SU-DHL-6 (cell line): Measurements from ENCODE around the gene TNS1.

Source experiments
- H2AFZ ChIP-seq: fragments of 200-600 bp; sonication (generic); 2 replicates; pipeline ENCODE4 v1.6.1; 2014; ENCODE audit warnings: low read depth, mild to moderate bottlenecking, moderate library complexity, mixed read lengths, antibody characterized with exemption, low read length; ENCODE audit not compliant: severe bottlenecking
- H3F3A ChIP-seq: fragments of 200-600 bp; shearing (Covaris generic); 2 replicates; pipeline ENCODE4 v1.6.0; 2016; ENCODE audit warnings: antibody characterized with exemption, mild to moderate bottlenecking; ENCODE audit not compliant: insufficient read depth
- H3K27ac ChIP-seq: fragments of 200-600 bp; sonication (generic); 2 replicates; pipeline ENCODE4 v1.5.1; 2016; ENCODE audit warnings: low read depth, mild to moderate bottlenecking, low read length, moderate library complexity, mixed read lengths
- H3K27me3 ChIP-seq: fragments of 200-600 bp; sonication (generic), shearing (Covaris generic); 2 replicates; pipeline ENCODE4 v1.6.0; 2014; ENCODE audit warnings: mild to moderate bottlenecking, low read length
- H3K36me3 ChIP-seq: fragments of 200-600 bp; sonication (generic); 2 replicates; pipeline ENCODE4 v1.6.1; 2014; ENCODE audit warnings: mild to moderate bottlenecking, low read length, mixed read lengths
- H3K4me2 ChIP-seq: fragments of 300-600, 200-600 bp; shearing (Covaris generic), sonication (generic); 2 replicates; pipeline ENCODE4 v1.6.0; 2014; ENCODE audit warnings: low read length, low read depth, mild to moderate bottlenecking; ENCODE audit not compliant: poor library complexity, severe bottlenecking
- H3K4me3 ChIP-seq: fragments of 200-600 bp; sonication (generic); 2 replicates; pipeline ENCODE4 v1.5.1; 2014; ENCODE audit warnings: antibody characterized with exemption, low read length, mild to moderate bottlenecking, mixed read lengths; ENCODE audit not compliant: insufficient read depth, poor library complexity, severe bottlenecking
- H3K79me2 ChIP-seq: fragments of 200-600 bp; sonication (generic); 2 replicates; pipeline ENCODE4 v1.6.1; 2014; ENCODE audit warnings: mild to moderate bottlenecking, low read length, moderate library complexity; ENCODE audit not compliant: insufficient read depth
- H3K9ac ChIP-seq: fragments of 200-600 bp; sonication (generic); 2 replicates; pipeline ENCODE4 v1.7.0; 2014; ENCODE audit warnings: mild to moderate bottlenecking, low read length
- H3K9me2 ChIP-seq: fragments of 200-600 bp; sonication (generic); replicated peaks from 2 replicates; pipeline ENCODE4 v1.6.1; 2014; ENCODE audit warnings: low read length; ENCODE audit not compliant: insufficient read depth
- H3K9me3 ChIP-seq: fragments of 200-600 bp; sonication (generic); 2 replicates; pipeline ENCODE4 v1.6.1; 2014; ENCODE audit warnings: low read length, mixed read lengths; ENCODE audit not compliant: insufficient read depth
- H4K20me1 ChIP-seq: fragments of 200-600 bp; sonication (generic); 2 replicates; pipeline ENCODE4 v1.6.1; 2014; ENCODE audit warnings: low read depth, mild to moderate bottlenecking, antibody characterized with exemption, low read length, moderate library complexity, mixed read lengths
- EZH2phosphoT487 ChIP-seq: fragments of 200-600 bp; sonication (generic), shearing (Covaris generic); conservative IDR thresholded peaks from 2 replicates; pipeline ENCODE4 v1.6.1; 2018; ENCODE audit warnings: mild to moderate bottlenecking, antibody characterized with exemption, low read length, moderate library complexity, mixed read lengths
- TF ChIP-seq, protein P1 (sequence below): fragments of 200-600 bp; sonication (generic); IDR thresholded peaks from one replicate; pipeline ENCODE4 v1.5.1; 2017; ENCODE audit warnings: antibody characterized with exemption, mild to moderate bottlenecking, low read length, moderate library complexity; ENCODE audit not compliant: insufficient read depth, poor library complexity, severe bottlenecking

The TNS1 gene

DNA sequence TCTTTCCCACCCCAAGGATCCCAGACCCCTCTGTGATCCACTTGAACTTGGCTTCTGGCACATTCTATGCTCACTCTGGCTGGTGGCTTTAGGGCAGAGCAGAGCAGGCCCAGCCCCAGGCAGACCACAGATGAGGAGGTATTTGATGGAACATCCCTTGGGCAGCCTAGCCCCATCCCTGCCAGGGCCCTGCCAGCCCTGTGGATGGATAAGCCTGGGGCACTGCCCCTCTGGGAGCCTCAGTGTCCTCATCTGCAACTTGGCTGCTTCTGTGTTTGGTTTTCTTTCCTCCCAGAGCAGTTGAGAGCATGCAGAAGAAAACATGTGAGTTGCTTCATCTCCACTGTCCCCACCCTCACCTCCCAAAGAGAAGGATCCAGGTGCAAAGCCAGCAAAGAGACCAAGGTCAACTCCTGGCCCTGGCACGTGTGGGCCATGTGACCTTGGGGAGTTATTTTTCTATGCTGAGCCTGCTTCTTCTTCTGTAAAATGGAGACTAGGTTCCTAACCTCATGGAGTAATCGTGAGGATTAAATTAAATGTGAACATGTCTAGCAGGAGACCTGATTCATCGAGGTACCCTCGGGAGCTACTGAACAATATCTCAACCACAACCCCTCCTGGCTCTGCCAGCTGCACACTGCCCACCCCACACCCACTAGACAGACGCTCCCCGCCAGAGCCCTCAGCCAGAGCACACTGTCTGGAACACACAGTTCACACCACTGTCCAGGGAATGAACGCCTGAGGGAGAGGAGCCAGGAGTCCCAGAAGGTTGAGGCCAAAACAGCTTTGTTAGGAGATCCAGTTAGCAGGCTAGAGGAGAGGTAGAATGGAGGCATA, 14.6 kb upstream of the TNS1 start:
- Histone ChIP-seq H3F3A (no peaks in the 10 kb centered on the region), H3K79me2 (no peaks in the 10 kb centered on the region), H3K27me3 (no peaks in the 10 kb centered on the region), H2AFZ (no peak overlapping the region), H3K36me3 (no peaks in the 10 kb centered on the region), H3K27ac (no peak overlapping the region), H3K9me3 (no peaks in the 10 kb centered on the region), H3K9ac (no peak overlapping the region), H3K9me2 (no peaks in the 10 kb centered on the region), H4K20me1 (no peaks in the 10 kb centered on the region), H3K4me3 (no peak overlapping the region), H3K4me2 (no peak overlapping the region)
- TF ChIP-seq, protein P1, sequence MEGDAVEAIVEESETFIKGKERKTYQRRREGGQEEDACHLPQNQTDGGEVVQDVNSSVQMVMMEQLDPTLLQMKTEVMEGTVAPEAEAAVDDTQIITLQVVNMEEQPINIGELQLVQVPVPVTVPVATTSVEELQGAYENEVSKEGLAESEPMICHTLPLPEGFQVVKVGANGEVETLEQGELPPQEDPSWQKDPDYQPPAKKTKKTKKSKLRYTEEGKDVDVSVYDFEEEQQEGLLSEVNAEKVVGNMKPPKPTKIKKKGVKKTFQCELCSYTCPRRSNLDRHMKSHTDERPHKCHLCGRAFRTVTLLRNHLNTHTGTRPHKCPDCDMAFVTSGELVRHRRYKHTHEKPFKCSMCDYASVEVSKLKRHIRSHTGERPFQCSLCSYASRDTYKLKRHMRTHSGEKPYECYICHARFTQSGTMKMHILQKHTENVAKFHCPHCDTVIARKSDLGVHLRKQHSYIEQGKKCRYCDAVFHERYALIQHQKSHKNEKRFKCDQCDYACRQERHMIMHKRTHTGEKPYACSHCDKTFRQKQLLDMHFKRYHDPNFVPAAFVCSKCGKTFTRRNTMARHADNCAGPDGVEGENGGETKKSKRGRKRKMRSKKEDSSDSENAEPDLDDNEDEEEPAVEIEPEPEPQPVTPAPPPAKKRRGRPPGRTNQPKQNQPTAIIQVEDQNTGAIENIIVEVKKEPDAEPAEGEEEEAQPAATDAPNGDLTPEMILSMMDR: no peak
- no peak for TF ChIP-seq EZH2phosphoT487

DNA sequence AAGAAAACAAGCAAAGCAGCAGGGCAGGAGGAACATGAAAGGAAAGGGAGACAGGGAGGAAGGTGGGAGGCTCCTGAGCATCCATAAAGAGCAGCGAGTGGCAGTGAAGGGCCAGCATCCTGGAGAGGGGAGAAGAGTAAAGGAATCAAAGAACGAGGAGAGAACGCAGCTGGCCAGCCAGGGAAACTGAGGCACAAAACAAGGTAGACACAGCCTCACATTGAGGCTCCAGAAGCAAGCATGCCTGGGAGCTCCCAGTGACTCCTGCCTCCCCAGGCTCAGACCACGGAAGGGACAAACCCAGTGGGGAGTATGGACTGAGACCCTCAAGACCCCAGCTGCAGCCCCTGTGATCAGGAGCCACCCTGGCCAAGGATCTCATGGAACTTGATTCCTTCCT, 14.0 kb upstream of the TNS1 start:
- no peak for TF ChIP-seq EZH2phosphoT487
- TF ChIP-seq, protein P1: no peak
- H3K27ac ChIP-seq: no peak overlapping the region

DNA sequence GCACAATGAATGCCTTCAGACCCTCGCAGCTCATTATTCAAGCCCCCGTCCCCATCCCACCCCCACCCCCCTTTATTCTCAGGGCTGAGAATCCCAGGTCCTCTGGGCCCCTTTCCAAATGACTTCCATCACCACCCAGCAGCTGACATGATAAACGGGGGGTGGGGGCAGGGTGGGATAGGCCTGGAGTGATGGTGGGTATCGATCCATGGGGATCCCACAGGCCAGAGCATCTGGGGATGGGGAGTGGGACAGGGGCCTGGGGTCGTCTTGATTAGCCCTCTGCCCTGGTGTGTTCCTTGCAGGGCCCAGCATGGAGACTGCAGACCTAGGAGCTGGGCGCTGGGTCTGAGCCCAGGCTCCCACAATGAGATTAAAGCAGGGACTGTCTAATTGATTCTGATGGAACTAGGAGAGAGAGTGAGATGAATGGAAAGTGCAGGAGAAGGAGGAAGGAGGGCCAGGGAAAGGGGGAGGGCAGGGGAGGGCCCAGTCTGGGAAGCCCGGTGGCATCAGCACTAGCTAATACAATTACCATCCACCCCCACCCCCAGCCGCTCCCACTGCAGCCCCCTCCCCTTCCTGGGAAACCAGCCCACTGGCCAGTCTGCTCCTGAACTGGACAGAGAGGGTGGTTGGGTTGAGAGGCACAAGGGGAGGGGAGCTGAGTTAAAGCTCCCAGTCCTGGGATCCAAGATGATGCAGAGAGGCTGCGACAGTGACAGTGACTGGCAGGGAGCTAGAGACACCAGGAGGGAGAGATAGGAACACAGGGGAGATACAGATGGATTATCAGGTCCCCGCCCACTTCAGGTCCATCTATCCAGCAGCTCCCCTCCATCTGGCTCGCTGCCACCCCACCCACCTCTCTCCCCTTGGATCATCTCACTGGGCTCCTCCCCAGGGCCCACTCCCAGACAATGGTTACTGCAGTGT, 13.1 kb upstream of the TNS1 start:
- H3K27me3 ChIP-seq: no peaks in the 10 kb centered on the region
- no peaks in the 10 kb centered on the region for H3K79me2 ChIP-seq
- no peaks in the 10 kb centered on the region for H3K9me2 ChIP-seq
- H3K4me3 ChIP-seq: no peak overlapping the region
- no peaks in the 10 kb centered on the region for H3K36me3 ChIP-seq
- no peaks in the 10 kb centered on the region for H3F3A ChIP-seq
- no peak overlapping the region for H3K27ac ChIP-seq
- H4K20me1 ChIP-seq: no peaks in the 10 kb centered on the region
- no peak overlapping the region for H3K4me2 ChIP-seq
- no peak overlapping the region for H2AFZ ChIP-seq
- H3K9ac ChIP-seq: no peak overlapping the region
- H3K9me3 ChIP-seq: no peaks in the 10 kb centered on the region
- TF ChIP-seq, protein P1: no peak
- no peak for TF ChIP-seq EZH2phosphoT487

More for the DNA sequence above, 14.0 kb upstream of the TNS1 start:
- H3K79me2 ChIP-seq: no peaks in the 10 kb centered on the region
- H2AFZ ChIP-seq: no peak overlapping the region
- H3K36me3 ChIP-seq: no peaks in the 10 kb centered on the region
- H3F3A ChIP-seq: no peaks in the 10 kb centered on the region
- H3K4me2 ChIP-seq: no peak overlapping the region
- no peaks in the 10 kb centered on the region for H3K9me2 ChIP-seq
- no peak overlapping the region for H3K9ac ChIP-seq
- no peaks in the 10 kb centered on the region for H3K9me3 ChIP-seq
- H3K4me3 ChIP-seq: no peak overlapping the region
- H3K27me3 ChIP-seq: no peaks in the 10 kb centered on the region
- H4K20me1 ChIP-seq: no peaks in the 10 kb centered on the region
